NCI-H446 (cell line): ENCODE results near the gene SLC10A7.
A peak's percentile ranks its signal among the peaks of the same experiment; 100 is the strongest.

ENCODE experiments used
- DNase-seq, 2 experiments: peaks; one replicate each; lab custom pipeline; 2025; lab: John Stamatoyannopoulos, UW

The SLC10A7 gene

DNA sequence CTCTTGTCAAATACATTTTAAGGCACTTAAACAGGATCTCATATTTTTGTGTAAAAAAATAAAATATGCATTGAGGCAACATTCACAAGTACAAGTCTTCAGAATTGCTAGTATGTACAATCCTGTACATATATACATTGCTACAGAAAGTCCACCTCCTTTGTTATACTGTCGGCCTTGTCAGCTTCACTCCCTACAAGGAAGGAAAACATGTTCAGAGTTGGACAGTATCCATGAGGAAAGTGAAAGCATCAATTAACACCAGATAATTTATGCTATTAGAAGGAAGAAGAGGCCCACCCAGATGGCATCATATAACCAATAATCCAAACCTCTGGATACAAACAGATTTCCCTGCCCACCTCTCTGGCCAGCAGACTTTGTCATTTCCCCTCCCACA lies 265.4 kb downstream of the SLC10A7 start:
- DNase-seq = no peak

GRCh38 chr4:146255874-146256273 lies 265.9 kb downstream of the SLC10A7 start:
- no peak for DNase-seq

DNA sequence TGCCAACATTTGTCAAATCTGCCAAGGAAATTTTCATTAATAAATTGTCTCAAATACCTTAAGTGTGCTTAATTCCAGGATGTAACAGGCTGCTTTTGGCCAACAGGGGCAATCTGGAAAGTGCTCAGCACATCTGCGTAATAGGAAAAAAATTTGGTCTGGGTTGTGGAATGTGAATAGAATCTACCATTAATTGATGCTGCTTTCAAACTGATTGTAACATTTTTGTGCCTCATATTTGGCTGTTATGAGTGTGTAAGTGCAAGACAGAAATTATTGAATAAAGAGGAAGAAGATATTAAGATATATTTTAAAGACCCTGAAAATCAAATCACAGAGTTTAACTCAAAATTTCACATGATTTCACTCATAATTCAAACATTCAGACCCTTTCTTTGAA lies 266.3 kb downstream of the SLC10A7 start:
- no peak for DNase-seq

DNA sequence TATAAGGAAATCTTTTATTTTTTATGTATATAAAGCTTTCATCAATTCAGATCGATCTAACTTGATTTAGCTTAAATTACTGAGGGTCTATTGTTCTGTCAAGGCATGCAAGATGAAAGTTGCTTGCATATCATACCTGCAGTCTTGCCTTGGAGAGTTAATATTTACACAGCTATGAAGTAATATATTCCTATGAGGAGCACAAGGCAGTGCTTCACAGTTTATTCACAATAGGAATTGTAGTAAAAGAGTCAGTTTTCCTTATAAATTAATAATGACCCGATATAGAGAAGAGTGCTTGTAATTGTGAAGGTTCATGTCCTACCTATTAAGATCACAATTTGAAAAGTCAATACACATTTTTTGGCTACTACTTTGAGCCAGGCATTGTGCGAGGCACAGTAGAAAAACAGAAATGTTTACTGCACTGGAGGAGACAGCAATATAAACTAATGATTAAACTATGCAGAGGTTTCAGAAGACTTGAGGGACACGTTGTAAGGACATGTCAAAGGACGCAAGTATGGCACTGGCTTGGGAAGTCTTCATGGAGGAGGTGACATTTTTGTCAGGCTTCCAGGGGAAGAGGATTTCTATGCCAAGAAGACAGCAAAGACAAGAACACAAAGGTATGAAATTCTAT lies 268.6 kb downstream of the SLC10A7 start:
- no peak for DNase-seq

- no peak for DNase-seq
Observed at GRCh38 chr4:146247356-146247755, 274.4 kb downstream of the SLC10A7 start.

DNA sequence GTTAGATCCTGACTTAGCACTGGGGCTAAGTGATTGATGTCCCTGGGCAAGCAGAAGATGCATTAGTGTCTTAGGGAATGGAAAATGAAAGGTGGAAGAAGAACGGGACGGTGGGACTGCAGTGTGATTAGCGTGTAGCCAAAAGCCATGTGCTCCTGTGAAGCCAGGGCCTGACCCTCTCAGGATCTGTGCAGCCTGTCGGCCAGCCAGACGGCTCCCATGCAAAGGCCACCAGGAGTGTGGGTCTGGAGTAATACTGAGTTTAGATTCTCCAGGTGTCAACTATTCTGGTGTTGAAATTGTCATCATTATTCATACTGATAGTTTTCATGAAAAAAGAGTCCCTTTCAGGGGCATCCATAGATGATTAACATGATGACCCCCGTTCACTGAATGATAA lies 275.4 kb downstream of the SLC10A7 start:
- no peak for DNase-seq

DNA sequence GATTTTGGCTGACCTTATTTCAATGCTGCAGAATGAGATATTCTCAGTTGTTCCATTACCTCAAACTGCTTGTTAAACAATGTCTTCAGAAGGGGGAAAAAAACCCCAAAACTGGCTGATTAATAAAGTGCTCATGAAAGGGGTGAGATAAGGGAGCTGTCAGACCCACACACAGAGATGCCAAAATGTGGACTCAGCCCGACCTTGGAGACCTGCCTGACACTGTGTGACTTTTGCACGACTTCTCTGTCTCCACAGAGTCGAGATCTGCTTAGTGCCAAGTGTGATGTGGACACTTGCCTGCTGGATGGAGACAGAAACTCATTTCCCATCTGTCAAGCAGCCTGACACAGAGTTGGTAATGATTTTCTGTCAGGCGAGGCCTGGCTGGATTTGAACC lies 275.9 kb downstream of the SLC10A7 start:
- DNase-seq = no peak

DNA sequence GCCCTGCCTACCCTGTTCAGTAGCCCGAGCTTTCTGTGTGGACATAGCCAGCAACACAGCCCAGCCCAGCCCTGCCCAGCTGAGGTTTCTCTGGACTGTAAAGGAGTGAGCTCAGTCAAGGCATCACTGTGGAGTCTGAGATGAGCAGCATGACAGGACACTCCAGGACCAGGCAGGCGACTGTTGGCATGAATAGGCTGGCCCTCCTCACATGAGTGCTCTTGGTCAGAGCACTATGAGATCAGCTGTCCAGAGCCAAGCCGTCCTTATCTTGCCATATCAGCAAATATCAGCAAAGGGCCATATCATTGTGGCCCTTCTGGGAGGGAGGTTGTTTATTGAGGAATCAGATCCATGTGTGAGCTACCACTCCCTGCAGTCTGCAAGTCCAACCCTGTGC lies 276.5 kb downstream of the SLC10A7 start:
- DNase-seq = no peak

DNA sequence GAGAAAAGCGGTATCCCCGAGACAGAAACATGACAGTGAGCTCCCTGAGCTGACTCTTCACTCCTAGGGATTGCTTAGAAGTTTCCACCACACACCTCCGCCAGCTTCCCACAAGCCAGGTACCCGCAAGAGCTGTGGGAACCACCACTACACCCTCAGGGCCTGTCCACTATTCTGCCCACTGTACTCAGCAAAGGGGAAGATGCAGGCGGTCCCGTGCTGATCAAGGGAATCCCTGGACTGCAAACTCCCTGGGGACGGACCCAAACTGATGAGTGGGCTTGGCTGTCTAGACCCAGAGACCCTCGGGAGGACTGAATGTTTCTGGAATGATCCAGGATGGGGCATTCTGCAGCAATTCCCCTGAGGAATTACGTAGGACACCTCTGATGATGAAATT lies 277.2 kb downstream of the SLC10A7 start:
- DNase-seq = no peak

DNA sequence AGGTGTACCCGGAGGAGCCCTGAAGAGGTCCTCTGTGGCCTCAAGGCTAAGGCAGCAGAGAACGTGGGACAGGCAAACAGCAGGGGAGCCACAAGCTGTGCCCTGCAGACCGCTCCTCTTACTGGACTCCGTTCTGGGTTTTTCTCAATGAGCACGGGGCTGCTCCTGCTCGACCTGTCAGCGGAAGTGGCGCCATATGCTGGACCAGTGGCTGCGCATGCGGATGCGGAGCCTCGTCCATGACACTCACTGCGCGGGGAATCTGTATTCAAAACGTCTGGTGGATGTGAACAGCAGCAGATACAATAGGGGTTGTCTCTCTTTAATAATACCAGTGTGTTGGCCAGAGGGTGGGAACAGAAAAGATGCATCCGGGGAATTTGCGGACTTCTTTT lies 277.9 kb downstream of the SLC10A7 start:
- no peak for DNase-seq

DNA sequence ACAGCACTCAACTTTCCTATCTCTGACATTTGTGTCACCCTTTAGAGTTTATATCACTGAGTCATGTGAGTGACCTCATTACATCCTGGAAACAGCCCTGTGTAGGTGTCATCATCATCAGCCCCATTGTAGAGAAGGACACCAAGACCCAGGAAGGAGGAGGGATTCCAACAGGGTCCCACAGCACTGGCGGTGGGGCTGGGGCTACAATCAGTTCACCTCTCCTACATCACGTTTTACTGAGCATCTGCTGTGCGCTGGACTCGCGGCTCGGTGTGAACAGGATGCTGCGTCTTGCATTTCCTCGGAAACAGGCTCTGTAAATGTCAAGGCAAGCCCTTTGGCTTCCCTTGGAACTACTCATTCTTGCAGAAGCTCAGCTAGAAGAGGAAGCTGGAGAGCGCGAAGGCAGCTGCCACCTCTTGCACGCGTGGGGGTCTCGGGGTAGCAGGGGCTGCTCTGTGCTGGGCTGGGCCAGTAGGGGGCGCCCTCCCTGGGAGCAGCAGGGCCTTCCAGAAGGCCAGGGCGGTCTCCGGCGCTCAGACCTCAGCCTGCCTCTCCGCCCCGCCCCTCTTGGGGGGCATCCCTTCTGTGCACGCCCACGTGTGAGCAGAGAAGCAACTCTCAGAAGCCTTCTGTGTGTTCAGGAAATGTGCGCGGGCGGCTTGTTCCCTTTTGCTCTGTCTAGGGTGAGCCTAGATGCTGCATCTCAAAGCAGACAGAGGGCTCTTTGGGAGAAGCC lies 278.4 kb downstream of the SLC10A7 start:
- no peak for DNase-seq

DNA sequence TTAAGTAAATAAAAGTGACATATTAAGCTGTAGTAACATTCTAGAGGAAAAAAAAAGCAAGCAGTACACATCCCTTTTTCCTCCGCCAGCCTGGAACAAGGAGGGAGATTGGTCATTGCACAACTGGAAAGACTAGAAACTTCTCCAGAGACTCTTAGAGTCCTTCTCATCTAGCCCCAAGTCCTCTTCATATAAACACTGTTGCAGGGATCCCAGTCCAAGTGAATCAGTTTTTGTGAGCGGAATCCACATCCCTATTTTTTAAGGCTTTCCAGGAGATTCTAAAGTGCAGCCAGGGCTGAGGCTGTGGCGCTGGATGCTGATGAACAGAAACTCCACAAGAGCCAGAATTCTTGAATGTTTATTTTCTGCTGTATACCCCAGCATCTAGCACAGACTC lies 283.6 kb downstream of the SLC10A7 start:
- no peak for DNase-seq

DNA sequence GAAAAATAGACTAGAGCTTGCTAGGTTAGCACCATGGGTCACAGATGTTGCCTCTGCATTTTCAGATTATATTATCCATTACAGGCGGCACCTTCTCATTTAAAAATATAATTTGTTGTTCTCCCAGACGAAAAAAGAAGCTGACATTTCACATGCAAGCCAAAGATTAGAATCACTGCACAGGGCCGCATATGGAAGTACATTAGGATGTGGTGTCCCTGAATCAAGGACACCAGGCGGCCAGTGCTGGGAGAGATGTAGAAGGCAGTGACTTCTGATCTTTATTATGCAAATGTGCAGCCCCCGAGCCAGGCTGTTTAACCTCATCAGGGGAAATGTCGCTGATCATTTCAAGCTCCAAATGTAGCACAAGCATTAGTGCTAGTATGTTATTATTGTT lies 284.6 kb downstream of the SLC10A7 start:
- DNase-seq = no peak

GRCh38 chr4:146236216-146236615 lies 285.5 kb downstream of the SLC10A7 start:
- DNase-seq = no peak

DNA sequence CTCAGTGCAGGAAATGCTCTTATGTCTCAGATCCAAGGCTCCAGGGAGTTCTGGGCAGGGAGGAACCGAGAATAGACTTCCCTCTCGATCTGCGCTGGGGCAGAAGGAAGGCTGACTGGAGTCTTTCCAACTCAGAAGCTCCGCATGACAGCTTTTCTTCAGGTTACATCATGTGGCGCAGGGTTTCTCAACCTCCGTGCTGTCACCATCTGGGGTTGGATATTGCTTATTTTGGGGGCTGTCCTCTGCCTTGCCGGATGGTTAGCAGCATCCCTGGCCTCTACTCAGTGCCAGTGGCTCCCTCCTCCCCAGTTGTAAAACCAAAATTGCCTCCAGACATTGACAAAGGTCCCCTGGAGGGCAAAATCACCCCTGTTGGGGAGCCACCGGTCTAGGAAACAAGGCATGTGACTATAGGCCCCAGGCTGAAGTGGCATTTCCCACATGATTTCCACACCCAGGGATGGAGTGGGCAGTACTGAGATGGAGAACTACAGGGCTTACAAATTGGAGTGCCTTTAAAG lies 286.0 kb downstream of the SLC10A7 start:
- peak; percentile 13 to 71 for DNase-seq

- DNase-seq = no peak
Observed at GRCh38 chr4:146232131-146232722, 289.5 kb downstream of the SLC10A7 start.

DNA sequence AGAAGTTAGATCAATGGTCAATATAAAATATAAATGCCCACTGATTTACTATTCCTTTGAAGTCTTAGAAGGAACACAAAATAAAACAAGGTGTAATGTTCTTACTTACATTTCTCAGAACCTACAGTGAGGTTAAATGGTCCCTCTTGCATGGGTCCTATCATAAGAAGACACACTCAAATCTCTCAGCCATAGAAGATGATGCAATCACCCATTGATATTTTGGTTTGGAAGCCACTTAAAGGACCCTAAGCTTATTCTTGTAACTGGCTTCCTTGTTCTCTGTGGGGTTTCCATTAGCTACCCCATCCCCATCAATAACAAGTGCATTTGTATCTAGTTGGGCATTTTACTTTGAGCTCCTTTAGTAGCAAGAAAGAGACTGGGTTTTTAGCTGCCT lies 292.3 kb downstream of the SLC10A7 start:
- no peak for DNase-seq

GRCh38 chr4:146224326-146224966 lies 297.3 kb downstream of the SLC10A7 start:
- DNase-seq = no peak

- DNase-seq = no peak
Observed at GRCh38 chr4:146222313-146222712, 299.4 kb downstream of the SLC10A7 start.

- no peak for DNase-seq
Observed at GRCh38 chr4:146214238-146214637, 307.5 kb downstream of the SLC10A7 start, which contains the start of gene REELD1. Gene REELD1 (plus strand): TSS chr4:146214538. CDS start chr4:146216953, 2,415 bp downstream.

DNA sequence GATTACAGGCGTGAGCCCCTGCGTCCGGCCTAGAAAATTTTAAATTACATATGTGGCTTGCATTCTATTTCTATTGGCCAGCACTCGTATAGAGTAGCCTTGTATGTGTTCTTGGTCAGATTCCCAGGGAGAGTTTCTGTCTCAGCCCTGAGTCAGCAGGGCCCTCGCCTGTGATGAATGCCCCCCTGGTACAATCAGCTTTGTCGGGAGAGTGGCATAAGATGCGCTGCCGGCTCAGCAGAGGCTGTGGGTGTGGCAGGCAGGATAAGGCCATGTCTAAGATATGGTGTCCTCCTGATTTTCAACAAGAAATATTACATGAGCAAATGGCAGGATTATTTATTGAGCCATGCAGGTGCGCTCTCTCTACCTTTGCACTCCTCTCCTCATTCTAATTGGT lies 309.0 kb downstream of the SLC10A7 start:
- no peak for DNase-seq

DNA sequence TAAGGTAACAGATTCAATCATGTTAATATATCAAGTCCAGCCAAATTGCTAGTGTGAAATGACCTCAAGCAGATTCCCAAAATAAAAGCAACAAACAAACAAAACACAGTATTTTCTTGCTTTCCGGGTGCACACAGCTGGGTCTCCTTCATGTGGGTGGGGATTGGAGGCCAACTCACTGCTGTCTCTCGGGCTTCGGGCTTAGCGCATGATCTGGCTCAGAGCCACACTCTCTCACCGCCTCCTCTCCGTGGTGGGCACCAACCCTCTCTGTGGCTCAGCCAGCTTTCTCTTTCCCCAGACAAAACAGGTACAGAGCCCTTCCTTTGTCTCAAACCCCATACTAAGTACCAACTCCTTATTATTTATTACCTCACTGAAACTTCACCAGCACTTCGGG lies 310.3 kb downstream of the SLC10A7 start:
- DNase-seq = no peak

DNA sequence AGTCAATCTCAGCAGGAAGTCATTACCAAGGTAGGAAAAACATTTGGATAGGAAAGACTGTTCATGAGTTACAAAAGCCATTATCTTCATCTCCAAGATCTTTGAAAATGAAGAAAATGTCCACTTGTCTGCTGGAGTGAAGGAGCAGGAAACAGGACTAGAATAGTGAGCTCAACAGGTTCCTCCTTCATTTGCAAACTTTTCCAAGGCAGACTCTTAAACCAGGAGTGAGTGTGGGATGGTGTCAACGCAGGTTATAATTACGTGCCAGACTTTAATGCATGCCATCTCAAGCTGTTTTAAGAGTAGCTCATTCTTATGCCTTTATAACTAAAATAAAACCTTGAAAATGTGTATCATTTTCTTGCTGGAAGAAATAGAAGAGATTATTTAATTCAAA lies 310.9 kb downstream of the SLC10A7 start:
- no peak for DNase-seq
